GM12891 (cell line): ENCODE data around the gene EIF2S2.

Experiments used
- POLR2A ChIP-seq: IDR thresholded peaks from 2 replicates; pipeline ENCODE4 v1.6.1; 2011; ENCODE audit warnings: low read depth, low read length, control low read depth
- POLR2AphosphoS5 ChIP-seq: IDR thresholded peaks from 2 replicates; pipeline ENCODE4 v1.6.1; 2011; ENCODE audit warnings: low read depth, low read length, control low read depth
- POU2F2 ChIP-seq: IDR thresholded peaks from 2 replicates; pipeline ENCODE4 v1.6.1; 2011; ENCODE audit warnings: low read depth, mild to moderate bottlenecking, control low read depth, low read length, moderate library complexity

DNA sequence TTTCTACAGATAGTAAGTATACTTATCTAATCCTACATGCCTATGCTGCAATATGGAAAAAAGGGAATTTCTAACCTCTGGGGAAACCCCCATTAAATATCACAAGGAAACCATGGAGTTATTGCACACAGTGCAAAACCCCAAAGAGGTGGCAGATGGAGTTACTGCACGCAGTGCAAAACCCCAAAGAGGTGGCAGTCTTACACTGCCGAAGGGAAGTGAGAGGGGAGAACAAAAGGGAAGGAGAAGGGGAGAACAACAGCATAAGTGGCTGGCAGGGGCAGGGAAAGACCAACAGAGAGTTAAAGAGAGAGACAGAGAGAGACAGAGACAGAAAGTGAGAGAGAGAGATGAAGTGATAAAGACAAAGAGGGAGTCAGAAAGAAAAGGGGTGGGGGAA, 43.8 kb upstream of the EIF2S2 start:
- no peak for TF ChIP-seq POLR2A
- no peak for TF ChIP-seq POLR2AphosphoS5
- no peak for TF ChIP-seq POU2F2
